Inflammatory macrophage treated with lipopolysaccharide for 4 hours (primary cell): Measurements from ENCODE around the gene THUMPD3.

Experiments used
- DNase-seq: peaks from one replicate; pipeline ENCODE4 v3.0.0-alpha.2; 2020

The THUMPD3 gene

GRCh38 chr3:9361691-9362388, 1.0 kb upstream of the THUMPD3 start:
- DNase-seq: no peak

- DNase-seq: no peak
These were observed 6.7 kb downstream of the THUMPD3 start for GRCh38 chr3:9369508-9369907.

- no peak for DNase-seq
These were observed 10.6 kb downstream of the THUMPD3 start for GRCh38 chr3:9373465-9373864.

GRCh38 chr3:9377981-9378380, 15.1 kb downstream of the THUMPD3 start:
- DNase-seq: no peak

GRCh38 chr3:9379327-9379726, 16.5 kb downstream of the THUMPD3 start:
- DNase-seq: no peak

GRCh38 chr3:9380014-9380413, 17.2 kb downstream of the THUMPD3 start:
- DNase-seq: no peak

GRCh38 chr3:9384141-9384828, 21.4 kb downstream of the THUMPD3 start:
- peak; percentile 50 for DNase-seq

- DNase-seq: no peak
These were observed 22.6 kb downstream of the THUMPD3 start for GRCh38 chr3:9385187-9386077.

- no peak for DNase-seq
These were observed 23.2 kb downstream of the THUMPD3 start for GRCh38 chr3:9386078-9386459.

- no peak for DNase-seq
These were observed 23.9 kb downstream of the THUMPD3 start for GRCh38 chr3:9386501-9387321.

- DNase-seq: no peak
These were observed 24.4 kb downstream of the THUMPD3 start for GRCh38 chr3:9387322-9387655.

- DNase-seq: no peak
These were observed 25.3 kb downstream of the THUMPD3 start for GRCh38 chr3:9388142-9388541.

- no peak for DNase-seq
These were observed 25.9 kb downstream of the THUMPD3 start for GRCh38 chr3:9388562-9389272.

GRCh38 chr3:9390265-9390888, 27.5 kb downstream of the THUMPD3 start:
- DNase-seq: no peak

- no peak for DNase-seq
These were observed 29.2 kb downstream of the THUMPD3 start for GRCh38 chr3:9392041-9392440.

GRCh38 chr3:9395570-9396300, 32.9 kb downstream of the THUMPD3 start:
- DNase-seq: no peak

- peak; percentile 93 for DNase-seq
These were observed 33.4 kb downstream of the THUMPD3 start for GRCh38 chr3:9396301-9396631.

- peak; percentile 99 for DNase-seq
These were observed 33.9 kb downstream of the THUMPD3 start for GRCh38 chr3:9396632-9397331.

- peak; percentile 98 for DNase-seq
These were observed 34.6 kb downstream of the THUMPD3 start, which contains the start of gene SETD5 for GRCh38 chr3:9397332-9397905. TSS of gene SETD5 (plus strand) at chr3:9397615. CDS start at chr3:9428939, 31,324 bp downstream.
